Astrocyte (in vitro differentiated cells and primary cell): ENCODE results near the gene GSG1L. TPM values are rescaled to one million over a fixed set of nuclear protein-coding genes. Genes with fewer than 3 reads are reported as not detected.

ENCODE experiments used
- DNase-seq: peaks from one replicate; pipeline ENCODE4 v3.0.0-alpha.2; 2010; ENCODE audit warnings: low read depth
- FAIRE-seq: peaks from 2 replicates; lab custom pipeline; 2011; peaks lifted over from hg19 to GRCh38; lab: Jason Lieb, UNC
- H2AFZ ChIP-seq: 2 replicates; pipeline ENCODE4 v1.6.0; 2012; ENCODE audit warnings: low read depth, low read length, inconsistent platforms
- H3K27ac ChIP-seq: 2 replicates; pipeline ENCODE4 v1.5.1; 2011; ENCODE audit warnings: low read depth, low read length, inconsistent platforms
- H3K27me3 ChIP-seq: 2 replicates; pipeline ENCODE4 v1.6.0; 2011; ENCODE audit warnings: low read length, inconsistent platforms; ENCODE audit not compliant: insufficient read depth
- H3K36me3 ChIP-seq: 2 replicates; pipeline ENCODE4 v1.5.1; 2011; ENCODE audit warnings: low read length, inconsistent platforms; ENCODE audit not compliant: insufficient read depth
- H3K4me1 ChIP-seq: 2 replicates; pipeline ENCODE4 v1.5.1; 2011; ENCODE audit warnings: low read length, inconsistent platforms; ENCODE audit not compliant: insufficient read depth
- H3K4me2 ChIP-seq: 2 replicates; pipeline ENCODE4 v1.6.0; 2012; ENCODE audit warnings: low read length, inconsistent platforms
- H3K4me3 ChIP-seq: 2 replicates; pipeline ENCODE4 v1.5.1; 2011; ENCODE audit warnings: low read depth, mild to moderate bottlenecking, low read length, inconsistent platforms; ENCODE audit not compliant: insufficient read depth
- H3K79me2 ChIP-seq: 2 replicates; pipeline ENCODE4 v1.6.0; 2012; ENCODE audit warnings: mild to moderate bottlenecking, low read length, inconsistent platforms; ENCODE audit not compliant: insufficient read depth
- H3K9ac ChIP-seq: 2 replicates; pipeline ENCODE4 v1.6.0; 2012; ENCODE audit warnings: mild to moderate bottlenecking, low read length, inconsistent platforms
- H3K9me3 ChIP-seq: 2 replicates; pipeline ENCODE4 v1.5.1; 2012; ENCODE audit warnings: low read depth, mild to moderate bottlenecking, low read length, inconsistent platforms; ENCODE audit not compliant: insufficient read depth
- H4K20me1 ChIP-seq: 2 replicates; pipeline ENCODE4 v1.6.0; 2012; ENCODE audit warnings: low read length, inconsistent platforms; ENCODE audit not compliant: insufficient read depth
- H3K27ac Mint-ChIP-seq: one replicate; pipeline ENCODE4 v1.8.0; 2021; ENCODE audit warnings: mild to moderate bottlenecking, mixed read lengths; ENCODE audit not compliant: unreplicated experiment
- H3K27me3 Mint-ChIP-seq: one replicate; pipeline ENCODE4 v1.8.0; 2021; ENCODE audit warnings: low read depth, mixed read lengths; ENCODE audit not compliant: unreplicated experiment
- H3K36me3 Mint-ChIP-seq: one replicate; pipeline ENCODE4 v1.8.0; 2021; ENCODE audit warnings: low read depth, mixed read lengths; ENCODE audit not compliant: unreplicated experiment
- H3K4me1 Mint-ChIP-seq: one replicate; pipeline ENCODE4 v1.8.0; 2021; ENCODE audit warnings: low read depth, mixed read lengths; ENCODE audit not compliant: unreplicated experiment
- H3K4me3 Mint-ChIP-seq: one replicate; pipeline ENCODE4 v1.8.0; 2021; ENCODE audit warnings: mild to moderate bottlenecking, moderate library complexity, mixed read lengths; ENCODE audit not compliant: unreplicated experiment
- H3K9me3 Mint-ChIP-seq: one replicate; pipeline ENCODE4 v1.8.0; 2021; ENCODE audit warnings: mild to moderate bottlenecking, mixed read lengths; ENCODE audit not compliant: unreplicated experiment
- CTCF ChIP-seq: IDR thresholded peaks from 2 replicates; pipeline ENCODE4 v1.5.1; 2011; ENCODE audit warnings: low read depth, mild to moderate bottlenecking, inconsistent platforms, low read length, moderate library complexity; ENCODE audit not compliant: insufficient read depth
- EZH2 ChIP-seq: IDR thresholded peaks from 2 replicates; pipeline ENCODE4 v1.6.1; 2012; ENCODE audit warnings: mild to moderate bottlenecking, low read length, inconsistent platforms; ENCODE audit not compliant: insufficient read depth
- total RNA-seq: library from RNA; stranded (reverse); gene quantifications from 2 replicates; pipeline ENCODE4 v1.2.1, GENCODE V29; 2021

Gene GSG1L
- total RNA-seq, 1 donor from 2014 or later = not detected

- Mint-ChIP-seq H3K27me3 (no peaks in the 10 kb centered on the region), H3K4me3 (no peak overlapping the region), H3K27ac (no peak overlapping the region), H3K4me1 (peaks cover 4% of the 10 kb centered on the region), H3K36me3 (peaks cover 22% of the 10 kb centered on the region), H3K9me3 (peaks cover 1% of the 10 kb centered on the region)
- Histone ChIP-seq H3K79me2 (no peaks in the 10 kb centered on the region), H3K27ac (no peak overlapping the region), H3K4me1 (peaks cover 11% of the 10 kb centered on the region), H3K9me3 (no peaks in the 10 kb centered on the region), H3K4me3 (no peak overlapping the region), H3K36me3 (no peaks in the 10 kb centered on the region), H3K4me2 (no peak overlapping the region), H3K9ac (no peak overlapping the region), H2AFZ (no peak overlapping the region), H3K27me3 (no peaks in the 10 kb centered on the region), H4K20me1 (no peaks in the 10 kb centered on the region)
- no peak for TF ChIP-seq CTCF
- no peak for TF ChIP-seq EZH2
- FAIRE-seq (no peak), DNase-seq (no peak)
Measured at GRCh38 chr16:27746076-27746855, 317.2 kb downstream of the GSG1L start.

GRCh38 chr16:27745348-27745747, 318.2 kb downstream of the GSG1L start:
- FAIRE-seq (no peak), DNase-seq (no peak)
- H3K4me1 ChIP-seq = peaks cover 19% of the 10 kb centered on the region

More at GRCh38 chr16:27745348-27745747, 318.2 kb downstream of the GSG1L start:
- no peak overlapping the region for H3K27ac ChIP-seq
- no peaks in the 10 kb centered on the region for H3K27me3 Mint-ChIP-seq
- no peak overlapping the region for H3K27ac Mint-ChIP-seq
- peaks cover 1% of the 10 kb centered on the region for H3K9me3 Mint-ChIP-seq
- peaks cover 6% of the 10 kb centered on the region for H3K4me1 Mint-ChIP-seq
- H3K27me3 ChIP-seq = no peaks in the 10 kb centered on the region
- no peaks in the 10 kb centered on the region for H4K20me1 ChIP-seq
- H3K4me3 ChIP-seq = no peak overlapping the region
- no peak overlapping the region for H3K9ac ChIP-seq
- no peak for TF ChIP-seq EZH2
- no peak for TF ChIP-seq CTCF
- H3K4me2 ChIP-seq = no peak overlapping the region
- H3K9me3 ChIP-seq = no peaks in the 10 kb centered on the region
- H3K4me3 Mint-ChIP-seq = no peak overlapping the region
- H2AFZ ChIP-seq = no peak overlapping the region
- no peaks in the 10 kb centered on the region for H3K79me2 ChIP-seq
- no peaks in the 10 kb centered on the region for H3K36me3 ChIP-seq
- peaks cover 23% of the 10 kb centered on the region for H3K36me3 Mint-ChIP-seq
